Sigmoid colon (tissue), 7 donors: ENCODE data around the gene LONRF2. TPM values are rescaled to one million over a fixed set of nuclear protein-coding genes. Genes with fewer than 3 reads are reported as not detected.

Experiments
- DNase-seq: peaks from one replicate; pipeline ENCODE4 v3.0.0-alpha.2; 2019
- H3K27ac ChIP-seq, 4 donors: fragments of 200-600 bp; sonication (generic); one replicate each; pipeline ENCODE4 v1.5.1; 2016 to 2019; ENCODE audit warnings: mild to moderate bottlenecking in 1 of 4
- H3K27me3 ChIP-seq, 3 donors: fragments of 200-600 bp; sonication (generic); one replicate each; pipeline ENCODE4 v1.5.1; 2019; ENCODE audit warnings: mild to moderate bottlenecking in 1 of 3
- H3K36me3 ChIP-seq, 4 donors: fragments of 200-600 bp; sonication (generic); one replicate each; pipeline ENCODE4 v1.5.1; 2016 to 2019
- H3K4me1 ChIP-seq, 4 donors: fragments of 200-600 bp; sonication (generic); one replicate each; pipeline ENCODE4 v1.5.1; 2017 to 2019
- H3K4me3 ChIP-seq, 4 donors: fragments of 200-600 bp; sonication (generic); one replicate each; pipeline ENCODE4 v1.5.1; 2017 to 2019; ENCODE audit warnings: mild to moderate bottlenecking in 2 of 4, moderate library complexity in 1 of 4
- H3K9me3 ChIP-seq, 4 donors: fragments of 200-600 bp in 3 of 4; sonication (generic) in 3 of 4; one replicate each; pipeline versions ENCODE4 v1.5.1 to v1.6.1; 2013 to 2019
- CTCF ChIP-seq, 4 experiments: fragments of 450-650 bp in 3 of 4; fragments of 200-600 bp in 1 of 4; IDR thresholded peaks; one replicate each; pipeline ENCODE4 v1.5.1; 2016 to 2019; ENCODE audit warnings: antibody characterized with exemption in 4 of 4, mild to moderate bottlenecking in 3 of 4, moderate library complexity in 2 of 4
- EP300 ChIP-seq, 4 donors: sonication (generic); formaldehyde crosslinking; IDR thresholded peaks; one replicate each; pipeline ENCODE4 v1.6.1; 2017; ENCODE audit warnings: antibody characterized with exemption in 4 of 4
- POLR2A ChIP-seq, 2 donors: fragments of 450-650 bp; IDR thresholded peaks; one replicate each; pipeline ENCODE4 v1.6.1; 2016; ENCODE audit warnings: antibody characterized with exemption in 2 of 2, mild to moderate bottlenecking in 2 of 2, moderate library complexity in 2 of 2
- POLR2AphosphoS5 ChIP-seq, 4 donors: sonication (generic); formaldehyde crosslinking; IDR thresholded peaks; one replicate each; pipeline ENCODE4 v1.6.1; 2017; ENCODE audit warnings: antibody characterized with exemption in 4 of 4
- WGBS, 2 donors: extraction: QIAGEN DNeasy Blood & Tissue Kit; methylation state at CpG; one replicate each; pipeline ENCODE4 v1.1.7; 2013; 5-methylcytosine and 5-hydroxymethylcytosine counted together
- intact Hi-C: fragments of 100-400 bp; cut with DNase I; formaldehyde crosslinking; loops from one replicate; pipeline ENCODE4 v1.15.1; 2023
- polyA plus RNA-seq, 3 donors: library from polyadenylated mRNA; stranded (reverse); fragments of 200-250 nt; gene quantifications; one replicate each; pipeline ENCODE4 v1.2.3, GENCODE V29; 2013
- total RNA-seq, 4 donors: library from RNA; depleted of rRNA; stranded (reverse); fragments of >200 nt; gene quantifications; one replicate each; pipeline ENCODE4 v1.1.0, GENCODE V29; 2016
- donor health status: healthy with polysubstance abuse.
- donor health status: Bipolar disorder and iron deficiency.
- donor health status: healthy.

LONRF2 gene
- total and polyA plus RNA-seq, 7 donors: under 0.01 to 25.8 (median 14.6) TPM

GRCh38 chr2:100256416-100256815 is 65.9 kb downstream of the LONRF2 start:
- H3K27ac ChIP-seq: no peak overlapping the region
- peaks cover 0 to 15% (median 10%) of the 10 kb centered on the region in 4 donors for H3K4me1 ChIP-seq
- WGBS, 2 donors: 87 to 88% methylated on average over 11 of the region's 11 CpGs
- DNase-seq: no peak
- H3K36me3 ChIP-seq: no peaks in the 10 kb centered on the region
- TF ChIP-seq POLR2A (IDR thresholded peaks at IDR 0.05) (no peak), CTCF (IDR thresholded peaks at IDR 0.05) (no peak), POLR2AphosphoS5 (IDR thresholded peaks at IDR 0.05) (no peak), EP300 (IDR thresholded peaks at IDR 0.05) (no peak)
- H3K4me3 ChIP-seq: no peak overlapping the region
- no peaks in the 10 kb centered on the region for H3K9me3 ChIP-seq
- intact Hi-C loops: no loop called here
- no peaks in the 10 kb centered on the region for H3K27me3 ChIP-seq

GRCh38 chr2:100254646-100255210 is 67.6 kb downstream of the LONRF2 start:
- H3K27ac ChIP-seq: no peak overlapping the region
- 82 to 87% methylated on average over 16 of the region's 16 CpGs for whole genome bisulfite sequencing, 2 donors
- intact Hi-C loops: no loop called here
- H3K4me1 ChIP-seq: peaks cover 0 to 12% (median 10%) of the 10 kb centered on the region in 4 donors
- H3K36me3 ChIP-seq: no peaks in the 10 kb centered on the region
- H3K4me3 ChIP-seq: no peak overlapping the region
- H3K9me3 ChIP-seq: no peaks in the 10 kb centered on the region
- H3K27me3 ChIP-seq: no peaks in the 10 kb centered on the region
- DNase-seq: no peak
- TF ChIP-seq POLR2AphosphoS5 (IDR thresholded peaks at IDR 0.05) (no peak), POLR2A (IDR thresholded peaks at IDR 0.05) (no peak), EP300 (IDR thresholded peaks at IDR 0.05) (no peak), CTCF (IDR thresholded peaks at IDR 0.05) (no peak)

- intact Hi-C loops: no loop called here
- TF ChIP-seq CTCF (IDR thresholded peaks at IDR 0.05) (no peak), POLR2A (IDR thresholded peaks at IDR 0.05) (no peak), EP300 (IDR thresholded peaks at IDR 0.05) (no peak), POLR2AphosphoS5 (IDR thresholded peaks at IDR 0.05) (no peak)
- WGBS, 2 donors: 92 to 93% methylated on average over 5 of the region's 5 CpGs
These were observed 68.5 kb downstream of the LONRF2 start for GRCh38 chr2:100253786-100254185.

GRCh38 chr2:100252811-100253698 is 69.2 kb downstream of the LONRF2 start:
- no peaks in the 10 kb centered on the region for H3K27me3 ChIP-seq
- intact Hi-C loops: no loop called here
- no peaks in the 10 kb centered on the region for H3K9me3 ChIP-seq
- H3K36me3 ChIP-seq: no peaks in the 10 kb centered on the region
- no peak overlapping the region for H3K4me3 ChIP-seq
- peaks cover 0 to 8% (median 7%) of the 10 kb centered on the region in 4 donors for H3K4me1 ChIP-seq
- 83 to 89% methylated on average over 17 of the region's 17 CpGs for WGBS, 2 donors
- no peak for TF ChIP-seq CTCF (IDR thresholded peaks at IDR 0.05)
- TF ChIP-seq EP300 (IDR thresholded peaks at IDR 0.05): no peak
- H3K27ac ChIP-seq: no peak overlapping the region
- no peak for DNase-seq

More at GRCh38 chr2:100253786-100254185, 68.5 kb downstream of the LONRF2 start:
- Histone ChIP-seq H3K36me3 (no peaks in the 10 kb centered on the region), H3K27me3 (no peaks in the 10 kb centered on the region), H3K4me3 (no peak overlapping the region), H3K9me3 (no peaks in the 10 kb centered on the region), H3K27ac (no peak overlapping the region), H3K4me1 (peaks cover 0 to 12% (median 10%) of the 10 kb centered on the region in 4 donors)
- DNase-seq: no peak
